ENCODE data around the gene SNPH. TPM values are rescaled to one million over a fixed set of nuclear protein-coding genes. Genes with fewer than 3 reads are reported as not detected.
A peak's percentile ranks its signal among the peaks of the same experiment; 100 is the strongest.

The SNPH gene
- total RNA-seq, 1 experiment from 2014 or later: 21.4 TPM

DNA sequence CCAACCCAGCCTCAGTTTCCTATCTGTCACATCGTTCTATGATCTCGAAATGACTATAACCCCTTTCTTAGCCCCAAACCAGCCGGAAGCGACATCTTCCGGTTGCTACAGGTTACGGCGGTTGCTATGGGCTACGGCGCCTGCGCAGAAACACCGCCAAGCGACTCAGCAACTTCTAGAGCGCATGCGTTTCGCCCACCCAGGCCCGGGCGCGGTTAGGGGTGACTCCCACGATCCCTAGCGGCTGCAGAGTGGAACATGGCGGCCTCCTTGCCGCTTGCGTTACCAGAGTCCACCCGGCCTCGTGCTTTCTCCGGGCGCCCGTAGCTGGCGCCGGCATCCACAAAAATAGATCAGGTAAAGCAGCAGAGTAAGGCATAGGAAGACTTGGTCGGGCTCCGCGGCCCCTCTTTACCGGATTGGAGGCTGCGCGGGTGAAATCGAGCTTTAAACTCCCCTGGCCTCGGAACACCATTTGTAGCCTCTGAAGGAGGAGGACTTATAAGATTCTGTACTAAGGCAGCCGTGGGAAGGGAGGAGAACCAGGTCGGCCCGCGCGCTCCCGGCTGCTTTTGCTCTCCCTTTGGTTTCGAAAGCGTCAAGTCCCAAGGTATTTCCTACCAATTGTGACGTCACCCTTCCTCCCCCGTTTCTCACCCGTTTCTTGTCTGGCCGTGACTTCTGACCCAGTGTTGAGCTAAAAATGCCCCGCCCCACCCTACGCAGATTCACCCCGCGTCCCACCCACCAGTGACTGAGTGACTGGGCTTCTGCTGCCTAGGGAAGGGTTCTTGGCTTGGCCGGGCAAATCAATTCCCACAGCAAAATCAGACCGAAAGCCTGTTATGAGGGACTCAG is 59.3 kb downstream of the SNPH start:
- ATAC-seq (peak; percentile 66), DNase-seq (peak; percentile 98)
- H3K79me2 ChIP-seq (ENCODE audit: low read length): peaks cover 51% of the 10 kb centered on the region
- peaks cover 71% of the 10 kb centered on the region for H3K4me1 ChIP-seq (ENCODE audit: insufficient read depth, low read length)
- no peaks in the 10 kb centered on the region for H4K20me1 ChIP-seq (ENCODE audit: low read length)
- intact Hi-C loops (cut with micrococcal nuclease): loop anchor here (1.0 to 5.0 kb wide), 3 partner anchors 17 to 145 kb away; no protein-coding TSS in a partner anchor
- H3K9me2 ChIP-seq (replicated peaks; ENCODE audit: low read length): no peaks in the 10 kb centered on the region
- POLR2A ChIA-PET (ENCODE audit: unreplicated experiment): interaction anchor here (0.6 to 1.1 kb wide), 4 partner anchors 10 to 80 kb away, joined by 3 to 5 read pairs (median 4); no protein-coding TSS in a partner anchor
- H3K36me3 ChIP-seq (ENCODE audit: low read depth, low read length): no peaks in the 10 kb centered on the region
- no peaks in the 10 kb centered on the region for H3K9me3 ChIP-seq (ENCODE audit: low read length)
- peak overlapping the region; percentile 74 for H3K4me3 ChIP-seq (ENCODE audit: low read length)
- TSS peak; percentile 70 for BruUV-seq (replicated peaks)
- peak overlapping the region; percentile 98 for H3K9ac ChIP-seq (ENCODE audit: low read length)
- no peaks in the 10 kb centered on the region for H3F3A ChIP-seq (ENCODE audit: low read length, unreplicated experiment)
- CTCF ChIA-PET: interaction anchor here (0.6 to 0.7 kb wide), 2 partner anchors 68 to 115 kb away, joined by 3 to 6 read pairs; no protein-coding TSS in a partner anchor
- TF ChIP-seq EZH2 (IDR thresholded peaks at IDR 0.05; ENCODE audit: low read length, unreplicated experiment) (no peak), EZH2phosphoT487 (IDR thresholded peaks at IDR 0.05; ENCODE audit: borderline replicate concordance, low read length) (no peak), CTCF (conservative IDR thresholded peaks at IDR 0.05; ENCODE audit: low read depth, low read length) (no peak)
- peak overlapping the region; percentile 21 for H2AFZ ChIP-seq (ENCODE audit: low read length)
- peak overlapping the region; percentile 91 for H3K4me2 ChIP-seq (ENCODE audit: low read length)
- H3K27ac ChIP-seq (ENCODE audit: low read length): peak overlapping the region; percentile 92
- H3K27me3 ChIP-seq (ENCODE audit: low read length): no peaks in the 10 kb centered on the region

DNA sequence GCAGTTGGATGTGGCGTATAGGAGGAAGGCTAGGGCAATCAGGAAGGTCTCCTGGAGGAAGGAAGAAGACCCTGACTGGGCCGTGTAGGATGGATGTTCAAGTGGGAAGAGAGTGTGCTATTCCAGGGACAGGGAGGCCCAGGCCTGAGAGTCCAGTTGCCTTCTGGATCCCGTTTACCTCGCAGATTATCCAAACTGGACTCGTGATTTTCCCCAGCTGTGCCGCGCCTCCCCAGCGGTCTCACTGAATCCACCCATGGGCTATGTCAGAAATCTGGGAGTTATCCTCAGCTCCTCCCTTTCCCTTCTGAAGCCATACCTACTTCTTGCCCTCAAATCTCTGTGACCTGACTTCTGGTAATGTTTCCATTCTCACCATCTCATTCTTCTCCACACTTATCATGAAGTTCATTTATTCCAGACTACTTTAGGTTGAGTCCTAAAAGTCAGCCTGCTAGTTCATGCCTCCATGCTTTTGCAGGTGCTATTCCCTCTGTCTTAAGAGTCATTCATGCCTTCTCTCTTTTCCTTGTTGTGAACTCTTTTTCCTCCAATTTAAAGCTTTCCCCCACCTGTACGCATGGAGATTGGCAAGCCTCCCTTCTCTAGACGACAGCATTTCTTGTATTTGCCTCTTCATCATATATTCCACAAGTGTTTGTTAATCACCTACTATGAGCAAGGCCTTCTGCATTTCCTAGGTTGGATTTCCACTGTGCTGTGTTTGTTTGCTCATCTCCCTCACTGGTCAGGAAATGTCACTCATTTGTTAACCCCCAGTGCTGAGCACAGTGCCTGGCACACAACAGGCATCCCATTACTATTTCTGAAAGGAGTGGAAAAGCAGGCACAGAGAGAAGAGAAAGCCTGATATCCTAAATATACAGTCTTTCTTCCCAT is 60.2 kb downstream of the SNPH start:
- no peaks in the 10 kb centered on the region for H3K9me3 ChIP-seq (ENCODE audit: low read length)
- no peak overlapping the region for H2AFZ ChIP-seq (ENCODE audit: low read length)
- intact Hi-C loops (cut with micrococcal nuclease): loop anchor here (1.0 to 5.0 kb wide), 2 partner anchors 16 to 111 kb away; no protein-coding TSS in a partner anchor
- peaks cover 75% of the 10 kb centered on the region for H3K4me1 ChIP-seq (ENCODE audit: insufficient read depth, low read length)
- H3F3A ChIP-seq (ENCODE audit: low read length, unreplicated experiment): no peaks in the 10 kb centered on the region
- no peaks in the 10 kb centered on the region for H3K27me3 ChIP-seq (ENCODE audit: low read length)
- no peaks in the 10 kb centered on the region; the same call in 1 of the 2 replicates for H3K36me3 ChIP-seq (ENCODE audit: low read depth, low read length)
- no TSS peak for BruUV-seq (replicated peaks)
- no peaks in the 10 kb centered on the region for H3K9me2 ChIP-seq (replicated peaks; ENCODE audit: low read length)
- H4K20me1 ChIP-seq (ENCODE audit: low read length): no peaks in the 10 kb centered on the region
- H3K27ac ChIP-seq (ENCODE audit: low read length): peak overlapping the region; percentile 92
- H3K4me3 ChIP-seq (ENCODE audit: low read length): peak overlapping the region; percentile 74
- DNase-seq (no peak), ATAC-seq (no peak)
- peak overlapping the region; percentile 91 for H3K4me2 ChIP-seq (ENCODE audit: low read length)
- CTCF ChIA-PET: interaction anchor here (0.7 kb wide), 1 partner anchor 115 kb away, joined by 3 read pairs; no protein-coding TSS in a partner anchor
- POLR2A ChIA-PET (ENCODE audit: unreplicated experiment): interaction anchor here (0.7 to 1.1 kb wide), 3 partner anchors 10 to 81 kb away, joined by 3 to 5 read pairs (median 4); no protein-coding TSS in a partner anchor
- TF ChIP-seq EZH2 (IDR thresholded peaks at IDR 0.05; ENCODE audit: low read length, unreplicated experiment) (no peak), CTCF (conservative IDR thresholded peaks at IDR 0.05; ENCODE audit: low read depth, low read length) (no peak), EZH2phosphoT487 (IDR thresholded peaks at IDR 0.05; ENCODE audit: borderline replicate concordance, low read length) (no peak)
- H3K79me2 ChIP-seq (ENCODE audit: low read length): peaks cover 59% of the 10 kb centered on the region
- H3K9ac ChIP-seq (ENCODE audit: low read length): peak overlapping the region; percentile 98
